Gastrocnemius medialis (tissue), 4 donors: Measurements from ENCODE around the gene DARS1. TPM values are rescaled to one million over a fixed set of nuclear protein-coding genes. Genes with fewer than 3 reads are reported as not detected.

Source experiments
- ATAC-seq, 2 donors: fragments of 150-250 bp; one replicate each; pipeline ENCODE4 v1.9.1; 2016
- DNase-seq, 2 donors: peaks; one replicate each; pipeline ENCODE4 v3.0.0-alpha.2; 2019
- H3K27ac ChIP-seq, 4 donors: fragments of 200-600 bp; sonication (generic); 1 replicate in 1 of 4; 2 replicates in 3 of 4; pipeline ENCODE4 v1.5.1; 2016 to 2018; ENCODE audit warnings: mild to moderate bottlenecking in 2 of 4, moderate library complexity in 1 of 4
- H3K27me3 ChIP-seq, 3 donors: fragments of 200-600 bp; sonication (generic) in 2 of 3; 1 replicate in 1 of 3; 2 replicates in 2 of 3; pipeline versions ENCODE4 v1.5.1 to v1.6.0; 2016 to 2019; ENCODE audit warnings: mild to moderate bottlenecking in 1 of 3, moderate library complexity in 1 of 3
- H3K36me3 ChIP-seq, 2 donors: fragments of 200-600 bp; sonication (generic) in 1 of 2; one replicate each; pipeline ENCODE4 v1.5.1; 2017 to 2018
- H3K4me1 ChIP-seq, 2 donors: fragments of 200-600 bp; sonication (generic) in 1 of 2; one replicate each; pipeline ENCODE4 v1.5.1; 2016 to 2017; ENCODE audit warnings: mild to moderate bottlenecking in 2 of 2
- H3K4me3 ChIP-seq, 4 donors: fragments of 200-600 bp; sonication (generic) in 3 of 4; 1 replicate in 1 of 4; 2 replicates in 3 of 4; pipeline ENCODE4 v1.5.1; 2016 to 2019; ENCODE audit warnings: mild to moderate bottlenecking in 2 of 4
- H3K9me3 ChIP-seq, 3 donors: fragments of 200-600 bp; sonication (generic) in 2 of 3; 1 replicate in 1 of 3; 2 replicates in 2 of 3; pipeline ENCODE4 v1.5.1; 2016 to 2019
- POLR2A ChIP-seq, 2 donors: fragments of 450-650 bp; IDR thresholded peaks; one replicate each; pipeline ENCODE4 v1.6.1; 2017; ENCODE audit warnings: antibody characterized with exemption in 2 of 2, mild to moderate bottlenecking in 2 of 2, moderate library complexity in 2 of 2
- in situ Hi-C, 4 donors: fragments of 200-750 bp; cut with MboI; loops; one replicate each; pipeline versions ENCODE4 v1.15.0 to v1.8.0; 2017; ENCODE audit warnings: low sequenced_read_pairs in 4 of 4
- intact Hi-C: fragments of 100-400 bp; cut with DNase I; formaldehyde crosslinking; loops from one replicate; pipeline ENCODE4 v1.15.1; 2023; ENCODE audit warnings: low total_unique reads
- total RNA-seq, 4 donors: library from RNA; depleted of rRNA; stranded (reverse); fragments of >200 nt; gene quantifications; one replicate each; pipeline versions ENCODE4 v1.1.0 to v1.2.3, GENCODE V29; 2016
- TF ChIP-seq, protein P1 (sequence below), 5 experiments: fragments of 450-650 bp in 3 of 5; fragments of 200-600 bp in 2 of 5; sonication (generic) in 2 of 5; IDR thresholded peaks in 4 of 5; conservative IDR thresholded peaks in 1 of 5; 1 replicate in 4 of 5; 2 replicates in 1 of 5; pipeline ENCODE4 v1.5.1; 2016 to 2019; ENCODE audit warnings: antibody characterized with exemption in 5 of 5, mild to moderate bottlenecking in 3 of 5, moderate library complexity in 3 of 5

Gene DARS1
- total RNA-seq, 4 donors from 2014 or later = 86.2 to 97.2 (median 89.8) TPM

DNA sequence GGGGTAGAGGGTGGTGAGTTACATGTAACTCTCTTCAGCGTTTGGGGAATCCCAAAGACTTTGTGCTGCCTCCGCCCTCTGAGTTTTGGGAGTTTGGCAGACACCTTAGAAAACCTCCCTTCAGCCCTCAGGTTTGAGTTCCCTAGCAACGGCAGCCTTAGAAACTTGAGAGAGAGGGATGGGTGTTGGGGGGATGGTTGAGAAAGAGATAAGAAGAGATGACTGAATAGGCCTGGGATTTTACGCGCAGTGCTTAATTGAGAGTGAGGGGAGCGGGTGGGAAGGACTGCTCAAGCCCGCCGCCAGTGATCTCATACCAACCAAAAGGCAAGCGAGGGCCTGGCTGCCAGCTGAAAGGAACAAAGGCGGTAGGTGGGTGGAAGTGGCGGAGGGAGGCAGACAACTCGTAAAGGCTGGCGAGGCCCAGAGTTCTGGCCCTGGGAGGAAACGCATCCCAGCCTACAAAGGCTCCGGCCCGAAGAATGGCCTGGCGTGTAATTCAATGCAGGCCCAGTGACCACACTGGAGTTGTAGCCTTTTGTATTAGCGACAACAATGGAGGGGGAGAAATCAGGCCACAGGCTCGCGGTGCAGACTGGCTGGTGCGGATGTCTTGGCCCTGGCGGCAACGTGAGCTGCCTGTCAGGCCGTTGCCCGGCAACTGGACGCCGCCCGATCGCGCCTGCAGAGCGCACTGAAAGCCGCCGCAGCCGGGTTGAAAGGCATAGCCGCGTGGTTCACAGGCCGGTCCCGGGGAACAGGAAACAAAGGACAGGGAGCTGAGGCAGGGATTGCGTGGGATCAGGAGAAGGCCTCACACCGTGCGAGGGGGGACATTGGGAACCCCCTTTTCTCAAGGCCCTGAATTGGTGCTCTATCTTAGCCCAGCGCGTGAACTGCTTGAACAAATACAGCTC is 39.9 kb upstream of the DARS1 start:
- Histone ChIP-seq H3K9me3 (no peaks in the 10 kb centered on the region), H3K36me3 (no peaks in the 10 kb centered on the region), H3K4me3 (peak overlapping the region in 3 of 4 donors; percentile 18 to 50 (median 26)), H3K27ac (no peak overlapping the region), H3K4me1 (peaks cover 0 to under 1% of the 10 kb centered on the region in 2 donors), H3K27me3 (no peaks in the 10 kb centered on the region)
- TF ChIP-seq, protein P1, sequence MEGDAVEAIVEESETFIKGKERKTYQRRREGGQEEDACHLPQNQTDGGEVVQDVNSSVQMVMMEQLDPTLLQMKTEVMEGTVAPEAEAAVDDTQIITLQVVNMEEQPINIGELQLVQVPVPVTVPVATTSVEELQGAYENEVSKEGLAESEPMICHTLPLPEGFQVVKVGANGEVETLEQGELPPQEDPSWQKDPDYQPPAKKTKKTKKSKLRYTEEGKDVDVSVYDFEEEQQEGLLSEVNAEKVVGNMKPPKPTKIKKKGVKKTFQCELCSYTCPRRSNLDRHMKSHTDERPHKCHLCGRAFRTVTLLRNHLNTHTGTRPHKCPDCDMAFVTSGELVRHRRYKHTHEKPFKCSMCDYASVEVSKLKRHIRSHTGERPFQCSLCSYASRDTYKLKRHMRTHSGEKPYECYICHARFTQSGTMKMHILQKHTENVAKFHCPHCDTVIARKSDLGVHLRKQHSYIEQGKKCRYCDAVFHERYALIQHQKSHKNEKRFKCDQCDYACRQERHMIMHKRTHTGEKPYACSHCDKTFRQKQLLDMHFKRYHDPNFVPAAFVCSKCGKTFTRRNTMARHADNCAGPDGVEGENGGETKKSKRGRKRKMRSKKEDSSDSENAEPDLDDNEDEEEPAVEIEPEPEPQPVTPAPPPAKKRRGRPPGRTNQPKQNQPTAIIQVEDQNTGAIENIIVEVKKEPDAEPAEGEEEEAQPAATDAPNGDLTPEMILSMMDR (IDR thresholded peaks at IDR 0.05 in 4 of 5, conservative IDR thresholded peaks at IDR 0.05 in 1 of 5) = no peak
- no peak for TF ChIP-seq POLR2A (IDR thresholded peaks at IDR 0.05)
- intact Hi-C loops = no loop called here
- ATAC-seq (peak; percentile 60 to 66), DNase-seq (peak in 1 of 2 donors; percentile 38)
- in situ Hi-C loops = no loop called here

DNA sequence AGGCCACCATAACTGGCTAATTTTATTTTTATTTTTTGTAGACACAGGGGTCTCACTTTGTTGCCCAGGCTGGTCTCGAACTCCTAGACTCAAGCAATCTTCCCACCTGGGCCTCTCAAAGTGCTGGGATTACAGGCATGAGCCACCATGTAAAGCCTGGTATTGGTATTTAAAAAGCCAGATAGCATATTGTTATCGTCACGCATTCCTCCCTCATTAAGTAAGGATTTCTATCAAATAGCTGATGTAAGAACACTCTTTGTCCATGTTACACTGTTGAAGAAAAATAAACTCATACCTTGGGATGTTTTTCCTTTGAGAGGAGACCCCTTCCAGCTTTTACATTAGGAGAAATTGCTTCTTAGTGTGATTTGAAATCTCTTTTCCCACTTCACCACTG is 39.2 kb upstream of the DARS1 start:
- TF ChIP-seq, protein P1 (IDR thresholded peaks at IDR 0.05 in 4 of 5, conservative IDR thresholded peaks at IDR 0.05 in 1 of 5) = no peak
- TF ChIP-seq POLR2A (IDR thresholded peaks at IDR 0.05) = no peak
- Histone ChIP-seq H3K9me3 (no peaks in the 10 kb centered on the region), H3K27me3 (no peaks in the 10 kb centered on the region), H3K36me3 (no peaks in the 10 kb centered on the region), H3K4me3 (no peak overlapping the region), H3K4me1 (peaks cover 7 to 8% of the 10 kb centered on the region in 2 donors), H3K27ac (no peak overlapping the region)
- ATAC-seq = no peak
- in situ Hi-C loops = no loop called here
- intact Hi-C loops = loop anchor here (5.0 kb wide), 1 partner anchor 37 kb away; the partner anchor contains the start of gene DARS1
- no peak for DNase-seq

DNA sequence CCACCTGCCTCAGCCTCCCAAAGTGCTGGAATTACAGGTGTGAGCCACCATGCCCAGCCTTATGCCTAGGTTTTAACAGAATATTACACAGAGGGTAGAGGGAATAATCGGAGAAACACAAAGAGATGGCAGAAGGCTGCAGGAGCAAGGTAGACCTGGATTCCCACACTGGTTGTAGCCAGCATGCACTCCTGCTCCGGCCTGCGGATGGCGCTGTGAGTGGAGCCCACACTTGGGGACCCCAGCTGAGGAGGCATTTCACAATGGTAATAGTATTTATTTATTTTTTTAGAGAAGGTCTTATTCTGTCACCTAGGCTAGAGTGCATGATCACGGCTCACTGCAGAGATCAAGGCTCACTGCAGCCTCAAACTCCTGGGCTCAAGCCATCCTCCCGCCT is 38.8 kb upstream of the DARS1 start:
- no peak for ATAC-seq
- no peaks in the 10 kb centered on the region for H3K36me3 ChIP-seq
- H3K9me3 ChIP-seq = no peaks in the 10 kb centered on the region
- intact Hi-C loops = loop anchor here (5.0 kb wide), 1 partner anchor 37 kb away; the partner anchor contains the start of gene DARS1
- peaks cover 10 to 12% of the 10 kb centered on the region in 2 donors for H3K4me1 ChIP-seq
- DNase-seq = no peak
- H3K27ac ChIP-seq = no peak overlapping the region
- in situ Hi-C loops = no loop called here
- H3K4me3 ChIP-seq = no peak overlapping the region
- TF ChIP-seq POLR2A (IDR thresholded peaks at IDR 0.05) = no peak
- TF ChIP-seq, protein P1 (IDR thresholded peaks at IDR 0.05 in 4 of 5, conservative IDR thresholded peaks at IDR 0.05 in 1 of 5) = no peak
- no peaks in the 10 kb centered on the region for H3K27me3 ChIP-seq

DNA sequence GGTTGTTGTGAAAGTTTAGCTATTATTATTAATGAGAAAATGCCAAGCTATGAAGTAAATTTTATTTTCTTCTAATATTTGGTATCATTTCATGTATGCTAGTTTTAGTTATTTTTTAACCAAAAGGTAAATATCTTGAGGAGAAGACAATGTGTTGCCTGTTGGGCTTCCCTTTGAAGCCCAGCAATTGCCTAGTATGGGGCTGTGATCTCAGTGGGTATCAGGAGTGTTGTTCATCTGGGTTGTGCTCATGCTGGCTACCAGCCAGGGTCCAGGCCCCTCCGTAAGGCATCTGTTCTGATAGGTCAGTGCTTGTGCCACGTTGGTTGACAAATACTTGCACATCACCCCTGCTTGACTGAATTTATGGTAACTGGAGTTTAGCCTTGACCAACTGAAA is 38.0 kb upstream of the DARS1 start:
- no peak for ATAC-seq
- intact Hi-C loops (loop anchor here (5.0 kb wide), 1 partner anchor 36 kb away; the partner anchor contains the start of gene DARS1), in situ Hi-C loops (no loop called here)
- no peak for TF ChIP-seq POLR2A (IDR thresholded peaks at IDR 0.05)
- TF ChIP-seq, protein P1 (IDR thresholded peaks at IDR 0.05 in 4 of 5, conservative IDR thresholded peaks at IDR 0.05 in 1 of 5) = no peak
- no peak overlapping the region for H3K4me3 ChIP-seq
- H3K4me1 ChIP-seq = peaks cover 10 to 12% of the 10 kb centered on the region in 2 donors
- H3K27ac ChIP-seq = no peak overlapping the region
- H3K9me3 ChIP-seq = no peaks in the 10 kb centered on the region
- no peaks in the 10 kb centered on the region for H3K27me3 ChIP-seq
- no peak for DNase-seq
- no peaks in the 10 kb centered on the region for H3K36me3 ChIP-seq
